GM18517 (cell line): ENCODE data around the gene CNOT6.

Experiments
- ATAC-seq: cut with Tn5 transposase; IDR thresholded peaks from one replicate; pipeline ENCODE4 v1.9.1; 2021; ENCODE audit warnings: mild to moderate bottlenecking, moderate library complexity; ENCODE audit not compliant: unreplicated experiment

Gene CNOT6

DNA sequence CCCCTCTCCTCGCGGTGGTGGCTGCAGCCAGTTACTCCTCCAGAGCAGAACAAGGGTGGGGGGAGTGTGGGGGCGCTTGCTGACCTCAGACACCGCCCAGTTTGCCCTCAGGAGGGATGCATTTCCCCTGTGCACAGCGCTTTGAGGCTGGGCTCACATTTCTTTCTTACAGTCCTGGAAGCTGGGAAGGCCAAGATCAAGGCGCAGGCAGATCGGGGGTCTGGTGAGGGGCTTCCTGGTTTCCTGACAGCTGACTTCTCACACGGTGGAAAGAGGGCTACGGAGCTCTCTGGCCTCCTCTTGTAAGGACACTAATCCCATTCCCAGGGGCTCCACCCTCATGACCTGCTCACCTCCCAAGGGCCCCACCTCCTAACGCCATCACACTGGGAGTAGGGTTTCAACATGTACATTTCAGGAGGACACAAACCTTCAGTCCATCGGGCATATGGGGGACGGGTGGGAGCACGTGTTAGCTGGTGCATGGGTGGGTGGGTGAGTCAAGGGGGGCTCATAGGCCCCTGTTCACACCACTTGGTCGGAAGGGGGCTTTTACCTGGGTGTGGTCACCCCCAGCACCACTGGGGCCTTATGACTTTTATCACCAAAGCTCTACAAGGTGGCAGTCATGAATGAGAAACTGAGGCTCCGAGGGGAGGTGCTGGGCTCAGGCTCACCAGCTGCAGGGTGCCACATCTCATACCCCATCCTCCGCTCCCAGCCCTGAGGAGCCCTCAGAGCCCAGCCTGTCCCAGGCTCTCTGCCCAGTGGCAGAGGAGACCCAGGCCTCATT, 104.8 kb downstream of the CNOT6 start:
- no peak for ATAC-seq

DNA sequence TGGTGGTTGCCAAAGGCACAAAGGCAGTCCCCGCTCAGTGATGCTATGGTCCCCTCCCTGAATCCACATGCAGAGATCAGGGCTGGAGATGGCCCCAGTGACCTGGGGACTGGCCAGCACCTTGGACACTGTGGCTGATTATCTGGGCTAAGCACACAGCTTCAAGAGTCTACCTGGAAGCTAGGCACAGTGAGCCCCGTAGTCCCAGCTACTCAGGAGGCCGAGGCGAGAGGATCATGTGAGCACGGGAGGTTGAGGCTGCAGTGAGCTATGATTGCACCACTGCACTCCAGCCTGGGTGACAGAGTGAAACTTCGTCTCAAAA, 105.4 kb downstream of the CNOT6 start:
- no peak for ATAC-seq

DNA sequence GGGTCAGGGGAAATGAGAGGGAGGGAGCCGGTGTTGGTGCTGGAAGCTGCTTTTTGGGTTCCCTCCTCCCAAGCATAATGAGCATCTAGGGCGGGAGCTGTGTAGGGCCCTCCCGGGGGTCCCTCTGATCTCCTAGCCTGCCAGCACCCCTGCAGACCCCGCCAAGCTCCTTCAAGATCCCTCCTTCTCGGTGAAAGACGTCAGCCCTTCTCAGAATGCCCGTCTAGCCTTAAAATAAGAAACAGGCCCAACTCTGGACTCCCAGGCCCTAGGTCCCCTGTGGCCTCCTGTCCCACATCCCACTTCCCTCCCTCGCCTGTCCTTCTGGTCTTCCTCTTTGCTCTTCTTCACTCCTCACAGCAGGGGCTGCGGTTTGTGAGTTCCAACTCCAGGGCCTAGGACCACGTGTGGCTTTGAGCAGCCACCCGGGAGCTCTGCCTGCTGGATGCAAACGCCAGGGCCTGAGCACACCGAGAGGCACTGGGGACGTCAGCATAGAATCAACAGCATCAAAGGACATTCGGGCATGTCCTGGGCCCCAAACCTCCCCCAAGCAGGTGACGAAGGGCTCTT, 105.9 kb downstream of the CNOT6 start:
- no peak for ATAC-seq

DNA sequence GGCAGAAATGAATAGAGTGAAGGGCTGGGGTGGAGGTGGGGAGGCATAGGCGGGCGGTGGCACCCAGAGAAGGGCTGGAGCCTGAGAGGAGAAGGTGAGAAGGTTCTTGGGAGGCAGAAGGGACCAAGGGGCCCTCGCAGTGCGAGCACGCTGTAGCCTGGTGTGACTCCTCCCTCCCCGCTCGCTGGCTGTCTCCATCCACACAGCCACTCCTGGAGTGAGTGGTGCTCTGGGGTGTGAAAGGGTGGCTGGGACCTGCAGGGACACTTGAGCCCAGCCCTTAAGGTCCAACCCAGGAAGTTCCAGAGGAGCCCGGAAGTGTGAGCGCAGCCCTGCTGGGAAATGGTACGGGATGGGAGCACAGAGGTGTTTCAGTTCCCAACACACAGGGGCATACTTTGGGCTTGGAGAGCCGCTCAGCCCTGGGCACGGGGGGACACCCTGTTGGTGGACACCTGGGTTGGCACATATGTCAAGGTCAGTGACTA, 106.4 kb downstream of the CNOT6 start:
- ATAC-seq = no peak

DNA sequence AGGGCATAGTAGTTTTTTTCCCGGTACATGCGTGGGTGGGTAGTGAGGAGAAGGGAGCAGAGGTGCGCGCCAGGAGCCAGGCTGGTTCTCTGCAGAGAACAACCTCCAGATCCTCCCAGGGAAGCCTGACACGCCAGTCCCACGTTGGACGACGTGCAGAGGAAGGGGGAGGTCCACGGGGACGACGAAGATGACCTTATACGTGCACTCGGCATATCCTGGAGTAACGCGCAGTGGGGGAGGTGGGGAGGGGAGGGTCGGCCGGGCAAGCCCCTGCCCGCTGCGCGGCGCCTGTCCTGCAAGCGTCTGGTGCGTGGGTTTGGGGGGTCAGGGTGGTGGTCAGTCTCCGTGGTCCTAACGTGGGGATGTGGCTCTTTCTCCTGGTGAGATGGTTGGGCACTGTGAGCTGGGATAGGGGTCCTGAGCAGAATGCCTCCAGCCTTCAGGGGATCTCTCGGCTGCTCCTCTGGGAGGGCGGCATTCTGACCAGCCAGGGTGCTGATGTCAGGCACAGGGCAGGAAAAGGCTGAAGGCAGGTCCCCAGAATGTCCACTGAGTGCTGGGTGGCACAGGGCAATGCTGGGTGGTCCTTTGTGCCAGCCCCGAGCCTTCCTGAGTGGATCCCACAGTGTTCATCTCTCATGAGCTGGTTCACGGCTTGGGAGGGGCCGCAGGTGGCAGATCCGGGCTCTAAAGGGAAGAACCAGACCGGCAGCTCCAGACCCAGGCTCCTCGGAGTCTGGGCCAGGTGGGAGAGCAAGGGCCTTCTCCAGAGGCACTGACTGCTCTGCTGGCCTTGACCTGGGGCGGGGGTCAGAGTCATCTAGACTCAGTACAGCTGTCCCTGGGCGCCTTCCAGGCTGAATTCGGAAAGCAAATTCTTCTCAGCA, 107.7 kb downstream of the CNOT6 start:
- ATAC-seq = no peak

DNA sequence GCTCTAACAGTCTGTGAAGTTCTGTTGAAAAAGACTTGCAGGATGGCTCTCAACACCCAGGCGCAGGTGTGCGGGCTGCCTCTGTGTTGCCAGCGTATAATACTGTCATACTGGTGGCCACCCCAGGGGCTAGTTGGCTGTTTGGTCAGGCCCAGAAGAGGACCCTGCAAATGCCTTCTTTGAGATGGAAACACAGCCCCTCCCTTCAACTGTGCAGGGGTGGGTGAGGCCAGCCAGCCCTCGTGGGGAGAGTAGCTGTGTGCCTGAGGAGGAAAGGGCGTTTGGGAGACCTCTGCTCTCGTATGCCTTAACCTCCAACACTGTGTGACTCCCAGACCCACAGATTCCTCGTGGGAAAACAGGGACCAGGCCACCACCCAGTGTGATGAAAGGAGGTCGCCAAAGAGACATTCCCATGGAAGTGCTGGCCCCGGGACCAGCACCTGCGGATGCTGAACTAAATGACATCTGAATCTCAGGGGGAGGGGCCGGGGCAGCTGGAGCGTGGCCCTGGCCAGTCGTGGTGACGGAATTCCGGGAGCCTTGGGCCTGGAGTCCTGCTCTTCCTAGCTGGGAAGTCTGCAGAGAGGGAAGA, 108.4 kb downstream of the CNOT6 start:
- no peak for ATAC-seq

DNA sequence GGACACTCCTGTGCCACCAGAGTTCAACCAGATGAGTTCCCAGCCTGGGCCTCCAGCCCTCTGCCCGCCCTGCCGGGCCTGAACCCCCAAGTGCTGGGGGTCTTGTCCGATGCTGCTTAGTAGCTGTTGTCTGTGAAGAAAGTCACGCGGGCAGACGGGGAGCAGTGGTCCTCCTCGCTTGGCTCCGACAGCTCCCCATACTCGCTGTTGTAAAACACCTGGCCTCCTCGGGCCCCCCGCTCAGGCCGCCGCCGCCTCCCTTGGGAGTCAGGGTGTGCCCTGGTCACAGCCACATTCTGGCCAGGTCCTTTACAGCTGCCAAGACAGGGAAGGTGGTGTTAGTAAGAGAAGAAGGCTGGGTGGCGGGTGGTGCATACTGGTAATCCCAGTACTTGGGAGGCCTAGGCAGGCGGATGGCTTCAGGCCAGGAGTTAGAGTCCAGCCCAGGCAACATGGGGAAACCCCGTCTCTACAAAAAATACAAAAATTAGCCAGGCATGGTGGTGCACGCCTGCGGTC, 109.0 kb downstream of the CNOT6 start:
- no peak for ATAC-seq

DNA sequence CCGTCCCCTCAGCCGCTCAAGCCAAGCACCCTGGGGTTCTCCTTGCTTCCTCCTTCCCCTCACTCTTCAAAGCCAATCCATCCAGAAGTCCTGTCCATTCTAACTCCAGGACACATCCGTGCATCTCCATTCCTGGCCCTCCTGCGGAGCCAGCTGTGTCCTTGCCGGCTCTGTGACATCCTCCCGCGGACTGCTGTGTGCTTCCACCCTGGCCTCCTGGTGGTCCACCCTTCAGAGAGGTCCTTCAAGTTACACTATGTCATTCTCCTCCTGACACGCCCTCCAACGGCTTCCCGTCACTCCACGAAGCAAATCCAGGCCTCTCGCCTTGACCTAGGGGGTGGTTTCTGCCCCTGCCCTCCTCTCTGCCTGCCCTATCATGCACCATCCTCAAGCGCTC, 110.1 kb downstream of the CNOT6 start:
- ATAC-seq = no peak

DNA sequence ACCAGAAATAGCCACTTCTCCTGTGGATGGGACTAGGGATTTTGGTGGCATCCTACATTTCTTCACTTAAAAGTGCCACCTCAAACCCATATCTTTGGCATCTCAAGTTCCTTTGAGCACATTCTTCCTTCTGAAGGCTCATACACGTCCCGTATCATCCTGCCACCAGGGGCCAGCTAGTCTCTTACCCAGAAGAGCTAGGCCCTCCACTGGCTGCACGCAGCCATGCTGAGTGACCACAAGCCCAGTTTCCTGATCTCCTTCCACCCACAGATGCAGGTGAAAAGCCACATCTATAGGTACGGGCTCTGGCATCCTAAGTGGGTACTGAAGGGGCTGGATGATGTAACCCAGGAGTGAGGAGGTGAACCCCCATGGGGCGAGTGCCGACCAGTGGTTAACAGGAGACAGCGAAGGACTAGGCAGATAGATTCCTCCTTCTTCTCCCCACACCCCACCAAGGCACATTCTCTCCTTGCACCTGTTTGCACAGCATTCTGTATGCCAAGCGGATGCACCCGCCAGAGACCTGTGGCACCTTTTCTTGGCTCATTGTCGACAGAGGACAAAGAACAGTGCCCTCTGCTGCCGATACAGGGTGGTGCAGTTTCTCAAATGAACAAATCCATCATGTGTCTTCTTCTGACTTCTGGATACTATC, 111.5 kb downstream of the CNOT6 start:
- ATAC-seq = no peak

DNA sequence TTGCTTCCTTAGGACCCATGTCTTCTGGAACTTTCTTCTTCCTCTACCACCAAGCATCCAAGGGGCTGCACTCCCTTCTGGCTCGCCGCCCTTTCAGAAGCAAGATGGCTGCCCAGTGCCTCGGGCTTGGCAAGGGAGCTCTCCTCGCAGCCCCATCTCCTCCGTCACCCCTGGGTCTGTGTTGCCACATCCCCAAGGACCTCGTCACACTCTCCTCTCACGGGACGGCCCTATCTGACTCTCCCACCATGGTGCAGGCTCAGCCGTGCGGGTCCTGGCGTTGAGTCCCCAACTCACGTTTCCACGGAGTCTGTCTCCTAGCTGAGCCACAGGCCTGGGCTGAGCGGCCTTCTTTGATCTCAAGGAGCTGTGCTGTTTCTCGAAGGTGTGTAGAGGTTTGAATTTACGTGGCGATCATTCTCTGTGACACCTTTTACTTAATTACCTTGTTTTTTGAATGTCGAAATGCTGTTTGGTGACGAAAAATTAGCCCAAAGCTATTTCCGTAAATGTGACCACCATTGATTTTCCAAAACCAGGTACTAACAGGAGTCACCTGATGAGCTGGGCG, 112.1 kb downstream of the CNOT6 start:
- ATAC-seq = no peak

DNA sequence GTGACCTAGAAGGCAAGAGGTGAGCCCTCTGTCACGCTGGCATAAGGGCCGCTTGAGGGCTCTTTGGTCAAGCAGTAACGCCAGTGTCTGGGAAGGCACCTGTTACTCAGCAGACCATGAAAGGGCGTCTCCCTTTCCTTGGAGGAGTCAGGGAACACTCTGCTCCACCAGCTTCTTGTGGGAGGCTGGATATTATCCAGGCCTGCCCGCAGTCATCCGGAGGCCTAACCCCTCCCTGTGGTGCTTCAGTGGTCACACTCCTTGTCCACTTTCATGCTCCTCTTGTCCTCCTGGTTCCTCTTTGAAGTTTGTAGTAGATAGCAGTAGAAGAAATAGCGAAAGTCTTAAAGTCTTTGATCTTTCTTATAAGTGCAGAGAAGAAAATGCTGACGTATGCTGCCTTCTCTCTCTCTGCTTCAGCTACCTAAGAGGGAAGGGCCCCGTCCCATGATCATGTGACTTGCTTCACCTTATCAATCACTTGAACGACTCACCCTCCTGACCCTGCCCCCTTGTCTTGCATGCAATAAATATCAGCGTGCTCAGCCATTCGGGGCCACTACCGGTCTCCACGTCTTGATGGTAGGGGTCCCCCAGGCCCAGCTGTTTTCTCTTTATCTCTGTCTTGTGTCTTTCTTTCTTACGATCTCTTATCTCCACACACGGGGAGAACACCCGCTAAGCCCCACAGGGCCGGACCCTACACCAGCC, 113.8 kb downstream of the CNOT6 start:
- ATAC-seq = no peak

DNA sequence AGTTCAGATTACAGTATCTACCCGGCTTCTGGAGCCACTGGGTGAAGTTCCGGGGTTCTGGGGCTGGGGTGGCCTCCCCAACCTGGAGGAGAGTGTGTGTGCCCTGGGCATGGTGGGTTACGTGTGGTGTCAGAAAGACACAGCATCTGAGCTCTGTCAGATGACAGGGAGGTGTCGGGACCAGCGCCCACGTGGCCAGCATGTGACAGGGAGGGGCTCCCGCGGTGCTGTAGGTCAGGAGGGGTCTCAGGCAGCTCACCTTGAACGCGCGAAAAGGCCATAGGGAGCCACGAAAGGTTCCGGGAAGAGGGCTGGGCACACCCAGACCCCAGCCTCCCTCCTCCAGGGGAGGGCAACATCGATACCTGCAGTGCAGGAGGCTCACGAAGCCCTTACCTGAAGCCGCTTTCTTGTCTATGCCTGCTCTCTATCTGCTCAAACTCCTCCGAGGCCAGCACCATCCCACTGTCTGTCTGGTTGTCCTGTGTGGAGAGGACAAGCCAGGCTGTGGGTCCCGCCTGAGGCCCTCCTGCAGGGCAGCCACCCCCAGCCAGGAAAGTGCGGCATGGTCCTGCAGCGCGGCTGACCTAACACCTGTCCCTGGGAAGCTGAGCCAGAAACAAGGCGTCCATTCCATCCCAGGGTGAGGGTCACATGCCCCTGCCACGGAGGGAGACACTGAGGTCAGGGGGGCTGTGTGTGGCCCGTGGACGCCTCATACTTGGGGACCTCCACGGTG, 114.6 kb downstream of the CNOT6 start:
- no peak for ATAC-seq

DNA sequence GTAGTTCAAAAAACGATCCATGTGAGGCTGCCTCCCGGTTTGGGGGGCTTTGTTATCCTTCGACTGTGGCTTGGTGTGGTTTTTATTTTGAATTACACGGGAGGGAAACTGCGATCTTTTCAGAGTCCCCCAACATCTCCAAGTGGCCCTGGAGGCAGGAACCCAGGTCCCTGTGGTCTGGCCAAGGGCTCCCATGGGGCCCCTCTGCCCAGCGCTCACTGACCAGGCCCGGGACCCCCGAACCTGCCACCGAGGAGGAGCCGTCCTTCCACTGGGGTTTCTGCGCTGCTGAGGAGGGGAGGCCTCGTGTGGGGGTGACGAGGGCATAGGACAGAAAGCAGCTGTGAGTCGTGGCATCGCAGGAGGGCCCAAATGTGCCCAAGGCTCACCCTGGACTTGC, 115.2 kb downstream of the CNOT6 start:
- no peak for ATAC-seq

DNA sequence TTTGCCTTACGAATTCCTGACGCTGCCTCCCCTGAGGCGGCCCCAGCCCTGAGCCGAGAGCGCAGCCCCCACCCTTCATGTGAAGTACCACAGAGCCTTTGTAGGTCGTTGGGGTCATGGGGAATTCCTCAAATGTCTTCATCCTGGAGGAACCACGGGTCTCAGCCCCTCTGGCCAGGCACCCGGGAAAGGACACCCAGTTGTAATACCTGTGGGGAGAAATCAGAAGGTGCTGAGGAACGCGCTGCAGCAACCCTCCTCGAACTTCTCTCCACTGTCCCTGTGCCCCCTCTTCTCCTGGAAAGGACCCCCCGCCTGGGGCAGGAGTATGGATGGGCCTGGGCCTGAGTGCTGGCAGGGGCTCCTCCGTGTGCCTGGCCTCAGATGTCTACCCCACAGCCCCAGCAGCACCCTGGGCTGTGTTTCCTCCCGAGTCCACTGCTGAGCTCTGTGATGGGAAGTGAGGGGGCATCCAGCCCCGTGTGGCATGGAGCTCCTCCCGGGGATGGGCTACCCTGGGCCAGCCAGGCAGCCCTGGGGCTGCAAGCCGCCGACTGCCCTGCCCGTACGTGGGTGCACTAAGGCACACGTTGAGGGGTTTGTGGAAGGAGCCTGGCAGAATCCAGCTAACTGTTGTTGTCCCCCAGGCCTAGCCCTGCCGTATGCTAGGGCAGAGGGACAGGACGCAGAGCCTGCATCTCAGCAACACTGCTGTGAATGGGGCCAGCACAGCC, 115.8 kb downstream of the CNOT6 start:
- ATAC-seq = no peak

DNA sequence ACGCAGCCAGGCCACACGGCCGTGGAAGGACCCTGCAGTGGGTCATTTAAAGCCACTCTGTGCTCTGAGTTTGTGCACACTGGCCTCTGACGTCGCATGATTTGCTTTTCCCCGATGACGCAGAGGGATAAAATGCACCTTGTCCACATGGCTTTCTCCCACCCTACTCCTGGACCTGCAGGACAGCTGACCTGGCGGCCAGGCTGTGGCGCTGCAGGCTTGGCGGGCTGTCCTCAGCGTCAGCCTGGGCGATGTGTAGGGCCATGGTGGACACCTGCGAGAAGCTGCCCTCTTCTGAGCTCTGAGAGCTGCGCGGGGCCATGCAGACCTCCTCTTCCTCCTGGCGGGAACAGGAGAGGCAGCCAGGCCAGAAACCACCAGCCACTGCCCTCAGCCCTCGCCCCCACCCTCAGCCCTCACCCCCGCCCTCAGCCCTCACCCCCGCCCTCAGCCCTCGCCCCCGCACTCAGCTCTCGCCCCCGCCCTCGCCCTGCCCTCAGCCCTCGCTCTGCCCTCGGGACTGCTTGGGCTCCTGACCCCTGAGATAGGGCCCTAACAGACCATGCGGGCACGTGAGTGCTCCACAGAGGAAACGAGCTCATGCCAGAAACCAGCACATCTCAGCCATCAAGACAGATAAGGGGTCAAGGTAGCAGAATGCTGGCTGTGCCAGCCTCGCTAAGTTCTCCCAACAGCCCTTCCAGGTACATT, 117.1 kb downstream of the CNOT6 start:
- ATAC-seq = no peak

DNA sequence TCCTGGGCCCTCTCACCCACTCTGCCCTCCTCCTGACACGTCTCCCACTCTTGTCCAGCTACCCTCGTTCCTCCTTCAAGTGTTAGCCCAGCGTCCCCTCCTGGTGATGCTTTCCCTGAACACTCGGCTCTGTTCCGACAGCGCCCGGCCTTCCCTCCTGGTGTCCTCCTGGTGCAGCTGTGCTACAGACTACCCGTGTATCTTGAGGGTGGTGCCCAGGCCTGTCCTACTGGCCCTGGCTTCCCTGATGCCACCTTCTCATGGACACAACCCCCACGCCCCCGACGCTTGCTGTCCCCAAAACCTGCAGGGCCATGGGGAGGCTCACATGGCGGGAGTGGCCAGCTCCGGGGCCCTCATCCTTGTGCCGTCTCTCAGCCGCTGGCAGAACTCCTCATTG, 118.5 kb downstream of the CNOT6 start:
- ATAC-seq = no peak

DNA sequence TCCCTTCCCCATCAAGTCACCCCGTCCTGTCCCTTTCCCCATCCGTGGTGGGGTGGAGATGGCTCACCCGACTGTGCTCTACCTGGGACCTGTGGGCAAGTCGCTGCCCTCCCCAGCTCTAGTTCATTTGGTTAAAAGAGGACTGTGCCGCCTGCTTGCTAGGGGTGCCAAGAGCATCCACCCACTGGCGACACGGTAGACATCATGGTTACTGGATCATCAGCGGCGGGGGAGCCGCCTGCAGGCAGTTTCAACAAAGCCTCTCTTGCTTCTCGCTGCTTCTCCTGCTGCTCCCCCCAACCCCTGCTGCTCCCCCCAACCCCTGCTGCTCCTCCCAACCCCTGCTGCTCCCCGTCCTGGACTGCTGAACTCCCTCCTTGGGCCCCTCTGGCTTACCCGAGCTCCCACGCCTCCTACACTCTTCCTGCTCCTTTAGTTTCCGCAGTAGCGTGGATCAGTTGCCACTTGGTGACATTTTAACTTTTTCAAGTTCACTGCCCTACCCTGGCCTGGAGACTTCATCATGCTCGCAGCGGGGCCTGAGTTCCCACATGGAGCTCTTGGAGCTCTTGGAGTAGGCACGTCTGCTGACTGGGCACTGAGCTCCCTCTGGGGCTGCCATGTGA, 119.1 kb downstream of the CNOT6 start:
- ATAC-seq = no peak
